Measurements from ENCODE around the gene KYNU. TPM values are rescaled to one million over a fixed set of nuclear protein-coding genes. Genes with fewer than 3 reads are reported as not detected.

Gene KYNU
- polyA plus RNA-seq, 1 experiment: 4.5 TPM

- TF ChIP-seq CTCF (IDR thresholded peaks at IDR 0.05; ENCODE audit: low read depth, low read length): no peak
- CTCF ChIA-PET: no interaction called here
- Histone ChIP-seq H3K27ac (ENCODE audit: low read depth, low read length) (no peak overlapping the region), H3K27me3 (ENCODE audit: control insufficient read depth, insufficient read depth, low read length) (no peaks in the 10 kb centered on the region), H3K9me3 (ENCODE audit: control insufficient read depth, insufficient read depth, low read length) (no peaks in the 10 kb centered on the region; the same call in 1 of the 2 replicates), H3K4me3 (ENCODE audit: low read depth, low read length) (no peak overlapping the region)
- no peak for DNase-seq (ENCODE audit: low read depth, low spot score)
- POLR2A ChIA-PET: no interaction called here
These were observed 73.9 kb downstream of the KYNU start for GRCh38 chr2:142951190-142952007.

- DNase-seq (ENCODE audit: low read depth, low spot score): no peak
- Histone ChIP-seq H3K27ac (ENCODE audit: low read depth, low read length) (no peak overlapping the region), H3K4me3 (ENCODE audit: low read depth, low read length) (no peak overlapping the region), H3K27me3 (ENCODE audit: control insufficient read depth, insufficient read depth, low read length) (no peaks in the 10 kb centered on the region), H3K9me3 (ENCODE audit: control insufficient read depth, insufficient read depth, low read length) (no peaks in the 10 kb centered on the region; the same call in 1 of the 2 replicates)
- ChIA-PET POLR2A (no interaction called here), CTCF (no interaction called here)
- no peak for TF ChIP-seq CTCF (IDR thresholded peaks at IDR 0.05; ENCODE audit: low read depth, low read length)
These were observed 74.6 kb downstream of the KYNU start for GRCh38 chr2:142952018-142952417.

- CTCF ChIA-PET: no interaction called here
These were observed 75.5 kb downstream of the KYNU start for GRCh38 chr2:142952793-142953494.

GRCh38 chr2:142954493-142954892, 77.0 kb downstream of the KYNU start:
- Histone ChIP-seq H3K27me3 (ENCODE audit: control insufficient read depth, insufficient read depth, low read length) (no peaks in the 10 kb centered on the region), H3K4me3 (ENCODE audit: low read depth, low read length) (no peak overlapping the region), H3K27ac (ENCODE audit: low read depth, low read length) (no peak overlapping the region), H3K9me3 (ENCODE audit: control insufficient read depth, insufficient read depth, low read length) (no peaks in the 10 kb centered on the region)
- no peak for DNase-seq (ENCODE audit: low read depth, low spot score)
- TF ChIP-seq CTCF (IDR thresholded peaks at IDR 0.05; ENCODE audit: low read depth, low read length): no peak
- ChIA-PET POLR2A (no interaction called here), CTCF (no interaction called here)

More at GRCh38 chr2:142952793-142953494, 75.5 kb downstream of the KYNU start:
- H3K9me3 ChIP-seq (ENCODE audit: control insufficient read depth, insufficient read depth, low read length): no peaks in the 10 kb centered on the region; the same call in 1 of the 2 replicates
- POLR2A ChIA-PET: no interaction called here
- H3K27ac ChIP-seq (ENCODE audit: low read depth, low read length): no peak overlapping the region
- no peak for TF ChIP-seq CTCF (IDR thresholded peaks at IDR 0.05; ENCODE audit: low read depth, low read length)
- no peak overlapping the region for H3K4me3 ChIP-seq (ENCODE audit: low read depth, low read length)
- DNase-seq (ENCODE audit: low read depth, low spot score): no peak
- no peaks in the 10 kb centered on the region for H3K27me3 ChIP-seq (ENCODE audit: control insufficient read depth, insufficient read depth, low read length)

- H3K27ac ChIP-seq (ENCODE audit: low read depth, low read length): no peak overlapping the region
- TF ChIP-seq CTCF (IDR thresholded peaks at IDR 0.05; ENCODE audit: low read depth, low read length): no peak
- no peaks in the 10 kb centered on the region for H3K9me3 ChIP-seq (ENCODE audit: control insufficient read depth, insufficient read depth, low read length)
- CTCF ChIA-PET: no interaction called here
- no peak for DNase-seq (ENCODE audit: low read depth, low spot score)
- H3K4me3 ChIP-seq (ENCODE audit: low read depth, low read length): no peak overlapping the region
- POLR2A ChIA-PET: no interaction called here
- H3K27me3 ChIP-seq (ENCODE audit: control insufficient read depth, insufficient read depth, low read length): no peaks in the 10 kb centered on the region
These were observed 79.7 kb downstream of the KYNU start for GRCh38 chr2:142957144-142957543.
